Pancreas (tissue), 10 donors: ENCODE measurements around the gene ATF7IP. TPM values are rescaled to one million over a fixed set of nuclear protein-coding genes. Genes with fewer than 3 reads are reported as not detected.

Experiments
- ATAC-seq, 4 donors: fragments of 200-7000 bp; cut with Tn5 transposase; one replicate each; pipeline versions ENCODE4 v1.8.0 to v1.9.1; 2020; ENCODE audit warnings: mild to moderate bottlenecking in 4 of 4, moderate library complexity in 4 of 4
- DNase-seq, 6 donors: peaks; one replicate each; pipeline ENCODE4 v3.0.0-alpha.2; 2020
- FAIRE-seq: peaks from 2 replicates; lab custom pipeline; 2012; peaks lifted over from hg19 to GRCh38; lab: Jason Lieb, UNC
- H3K27ac ChIP-seq, 4 donors: fragments of 200-600 bp; sonication (generic); 1 replicate in 3 of 4; 2 replicates in 1 of 4; pipeline versions ENCODE4 v1.5.0 to v1.8.0; 2020
- H3K27me3 ChIP-seq, 4 donors: fragments of 200-600 bp; one replicate each; pipeline ENCODE4 v1.8.0; 2021
- H3K36me3 ChIP-seq, 3 donors: fragments of 200-600 bp; sonication (generic) in 1 of 3; one replicate each; pipeline versions ENCODE4 v1.5.0 to v1.8.0; 2020 to 2021
- H3K4me1 ChIP-seq, 3 donors: fragments of 200-600 bp; one replicate each; pipeline ENCODE4 v1.8.0; 2021
- H3K4me3 ChIP-seq, 4 donors: fragments of 200-600 bp; sonication (generic) in 2 of 4; one replicate each; pipeline versions ENCODE4 v1.5.0 to v1.8.0; 2020 to 2021
- H3K9me3 ChIP-seq, 4 donors: fragments of 200-600 bp; one replicate each; pipeline ENCODE4 v1.8.0; 2021
- CTCF ChIP-seq, 4 donors: fragments of 200-600 bp; sonication (generic) in 3 of 4; IDR thresholded peaks; one replicate each; pipeline versions ENCODE4 v1.5.0 to v1.8.0; 2021; ENCODE audit warnings: antibody characterized with exemption in 4 of 4
- WGBS, 2 donors: extraction: QIAGEN DNeasy Blood & Tissue Kit; methylation state at CpG; one replicate each; pipeline ENCODE4 v1.1.7; 2013; 5-methylcytosine and 5-hydroxymethylcytosine counted together
- intact Hi-C, 3 donors: fragments of 100-400 bp; cut with DNase I; formaldehyde crosslinking; loops; one replicate each; pipeline versions ENCODE4 v1.11.1 to v1.14.2; 2022
- polyA plus RNA-seq, 2 donors: library from polyadenylated mRNA; stranded (reverse); fragments of 200-250 nt; gene quantifications; one replicate each; pipeline ENCODE4 v1.2.3, GENCODE V29; 2013
- total RNA-seq, 6 donors: library from RNA; stranded (reverse); fragmentation: NEBNext Ultra II Directional in 4 of 6; extraction: Animal tissue kit (Norgen Biotek cat#: 25700) in 4 of 6; gene quantifications; one replicate each; pipeline versions ENCODE4 v1.2.1 to v1.2.4, GENCODE V29; 2021 to 2023
- donor health status: healthy with polysubstance abuse.
- donor health status: DM: no; HTN: no; CAD: no; lungs with moderate emphysema.
- donor health status: DM: no; HTN: no; CAD: no.
- donor health status: control.
- donor health status: control.
- donor health status: Bipolar disorder and iron deficiency.
- donor health status: DM: yes; HTN: yes; CAD: no.
- donor health status: DM: no; HTN: no; CAD: no.
- donor health status: DM: no; HTN: no; CAD: no.
- donor health status: DM: yes; HTN: yes; CAD: no.

The ATF7IP gene
- total and polyA plus RNA-seq, 8 donors: 5.7 to 54.1 (median 27.7) TPM

- 79 to 92% methylated on average over 4 of the region's 4 CpGs for WGBS, 2 donors
- ATAC-seq: no peak
- H3K9me3 ChIP-seq: no peaks in the 10 kb centered on the region
- no peak overlapping the region for H3K27ac ChIP-seq
- TF ChIP-seq CTCF (IDR thresholded peaks at IDR 0.05): no peak
- no peak overlapping the region for H3K4me3 ChIP-seq
- intact Hi-C loops: no loop called here
- H3K4me1 ChIP-seq: peaks cover 6 to 16% (median 7%) of the 10 kb centered on the region in 3 donors
- no peak for FAIRE-seq
- DNase-seq: no peak
- H3K27me3 ChIP-seq: no peaks in the 10 kb centered on the region
- peaks cover 0 to 7% (median 6%) of the 10 kb centered on the region in 3 donors for H3K36me3 ChIP-seq
Measured at GRCh38 chr12:14422516-14423230, 57.2 kb downstream of the ATF7IP start.

GRCh38 chr12:14424545-14424944 lies 59.1 kb downstream of the ATF7IP start:
- H3K9me3 ChIP-seq: no peaks in the 10 kb centered on the region
- peaks cover 0 to 7% (median 6%) of the 10 kb centered on the region in 3 donors for H3K36me3 ChIP-seq
- no peak for TF ChIP-seq CTCF (IDR thresholded peaks at IDR 0.05)
- H3K4me1 ChIP-seq: peaks cover 0 to 8% (median 6%) of the 10 kb centered on the region in 3 donors
- FAIRE-seq (no peak), ATAC-seq (no peak), DNase-seq (no peak)
- intact Hi-C loops: no loop called here
- H3K27ac ChIP-seq: no peak overlapping the region
- no peaks in the 10 kb centered on the region for H3K27me3 ChIP-seq
- WGBS, 2 donors: 98 to 100% methylated on average over 3 of the region's 3 CpGs
- H3K4me3 ChIP-seq: no peak overlapping the region

GRCh38 chr12:14426792-14427191 lies 61.3 kb downstream of the ATF7IP start:
- no peak for FAIRE-seq
- no peak for DNase-seq
- Histone ChIP-seq H3K4me1 (peaks cover 0 to 6% (median 5%) of the 10 kb centered on the region in 3 donors), H3K27me3 (no peaks in the 10 kb centered on the region), H3K4me3 (no peak overlapping the region), H3K27ac (no peak overlapping the region), H3K36me3 (peaks cover 0 to 7% (median 6%) of the 10 kb centered on the region in 3 donors), H3K9me3 (no peaks in the 10 kb centered on the region)
- no peak for ATAC-seq
- TF ChIP-seq CTCF (IDR thresholded peaks at IDR 0.05): no peak
- intact Hi-C loops: no loop called here

- no peak for ATAC-seq
- Histone ChIP-seq H3K4me3 (no peak overlapping the region), H3K27ac (no peak overlapping the region), H3K27me3 (no peaks in the 10 kb centered on the region), H3K9me3 (no peaks in the 10 kb centered on the region), H3K36me3 (peaks cover 0 to 7% (median 6%) of the 10 kb centered on the region in 3 donors), H3K4me1 (peaks cover 0 to 6% (median 5%) of the 10 kb centered on the region in 3 donors)
- intact Hi-C loops: no loop called here
- TF ChIP-seq CTCF (IDR thresholded peaks at IDR 0.05): no peak
- FAIRE-seq: no peak
- WGBS, 2 donors: 86 to 87% methylated on average over 1 of the region's 1 CpG
- no peak for DNase-seq
Measured at GRCh38 chr12:14427929-14428328, 62.4 kb downstream of the ATF7IP start.

GRCh38 chr12:14430394-14430986 lies 65.0 kb downstream of the ATF7IP start:
- ATAC-seq (no peak), FAIRE-seq (no peak), DNase-seq (no peak)
- H3K27me3 ChIP-seq: no peaks in the 10 kb centered on the region
- H3K4me3 ChIP-seq: no peak overlapping the region
- peaks cover 0 to 3% (median 0%) of the 10 kb centered on the region in 3 donors for H3K36me3 ChIP-seq
- H3K9me3 ChIP-seq: no peaks in the 10 kb centered on the region
- intact Hi-C loops: no loop called here
- H3K4me1 ChIP-seq: peaks cover 0 to 6% (median 5%) of the 10 kb centered on the region in 3 donors
- no peak overlapping the region for H3K27ac ChIP-seq
- 98 to 99% methylated on average over 2 of the region's 2 CpGs for WGBS, 2 donors
- TF ChIP-seq CTCF (IDR thresholded peaks at IDR 0.05): no peak
